GM19452 (cell line): ENCODE measurements around the gene ZNF316.

ENCODE experiments used
- ATAC-seq: cut with Tn5 transposase; IDR thresholded peaks from one replicate; pipeline ENCODE4 v1.9.1; 2021; ENCODE audit not compliant: unreplicated experiment

Gene ZNF316

GRCh38 chr7:6675807-6676405 lies 38.8 kb downstream of the ZNF316 start:
- ATAC-seq, result no peak

DNA sequence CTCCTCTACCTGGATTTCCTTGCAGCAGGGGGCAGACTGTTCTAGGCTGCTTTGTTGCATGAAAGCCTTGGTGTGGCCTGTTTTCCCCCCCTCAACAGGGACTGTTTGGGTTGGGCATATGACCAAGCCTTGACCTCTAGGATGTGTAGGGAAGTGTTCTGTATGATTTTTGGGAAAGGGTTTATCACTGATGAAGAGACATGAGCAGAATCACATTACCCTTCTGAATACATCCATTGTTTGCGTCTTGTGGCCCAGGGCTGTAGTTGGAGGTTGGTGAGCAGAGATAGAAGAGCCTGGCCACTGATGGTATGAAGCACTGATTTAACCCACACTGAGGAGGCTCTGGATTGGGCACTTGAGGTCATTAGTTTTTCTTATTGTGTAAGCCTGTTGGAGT lies 43.0 kb downstream of the ZNF316 start:
- ATAC-seq, result no peak

DNA sequence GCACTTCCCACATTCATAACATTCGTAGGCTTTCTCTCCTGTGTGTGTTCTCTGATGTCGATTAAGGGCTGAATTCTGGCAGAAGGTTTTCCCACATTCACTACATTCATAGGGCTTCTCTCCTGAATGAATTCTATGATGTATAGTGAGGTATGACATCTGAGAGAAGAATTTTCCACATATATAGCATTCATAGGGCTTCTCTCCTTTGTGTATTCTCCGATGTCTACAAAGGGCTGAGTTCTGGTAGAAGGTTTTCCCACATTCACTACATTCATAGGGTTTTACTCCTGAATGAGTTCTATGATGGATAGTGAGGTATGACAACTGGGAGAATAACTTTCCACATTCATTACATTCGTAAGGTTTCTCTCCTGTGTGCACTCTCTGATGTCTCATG lies 54.0 kb downstream of the ZNF316 start:
- ATAC-seq, result no peak

DNA sequence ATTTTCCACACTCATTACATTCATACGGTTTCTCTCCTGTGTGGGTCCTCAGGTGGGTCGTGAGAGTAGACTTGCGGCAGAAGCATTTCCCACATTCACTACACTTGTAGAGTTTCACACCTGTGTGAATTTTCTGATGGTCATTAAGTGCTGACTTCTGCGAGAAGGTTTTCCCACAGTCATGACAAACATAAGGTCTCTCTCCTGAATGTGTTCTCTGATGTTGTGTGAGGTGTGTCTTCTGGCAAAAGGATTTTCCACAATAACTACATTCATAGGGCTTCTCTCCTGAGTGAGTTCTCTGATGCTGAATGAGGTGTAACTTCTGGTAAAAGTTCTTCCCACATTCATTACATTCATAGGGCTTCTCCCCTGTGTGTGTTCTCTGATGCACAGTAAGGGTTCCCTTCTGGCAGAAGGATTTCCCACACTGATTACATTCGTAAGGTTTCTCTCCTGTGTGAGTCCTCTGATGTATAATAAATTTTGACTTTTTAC lies 54.5 kb downstream of the ZNF316 start:
- ATAC-seq, result no peak

- ATAC-seq, result no peak
These were observed 63.7 kb downstream of the ZNF316 start for GRCh38 chr7:6700793-6701192.

DNA sequence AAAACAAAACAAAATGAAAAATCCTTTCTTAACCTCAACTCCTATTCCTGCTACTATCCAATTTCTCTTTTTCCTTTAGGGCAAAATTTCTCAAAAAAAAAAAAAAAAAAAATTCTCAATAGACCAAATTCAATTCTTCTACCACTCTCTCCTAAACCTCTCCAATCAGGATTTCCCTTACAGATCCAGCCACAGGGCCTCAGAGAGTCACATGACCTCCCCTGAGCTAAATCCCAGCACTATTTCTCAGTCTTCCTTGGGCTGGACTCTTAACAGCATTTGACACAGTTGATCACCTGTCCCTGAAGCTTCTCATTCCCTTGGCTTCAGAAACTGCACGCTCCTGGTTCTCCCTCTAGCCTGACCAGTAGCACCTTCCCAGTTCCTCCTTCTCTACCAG lies 64.7 kb downstream of the ZNF316 start:
- no peak for ATAC-seq
